ENCODE data around the gene ASTN2. TPM values are rescaled to one million over a fixed set of nuclear protein-coding genes. Genes with fewer than 3 reads are reported as not detected.

The ASTN2 gene
- total RNA-seq, 1 donor from 2014 or later, result 29.0 TPM

DNA sequence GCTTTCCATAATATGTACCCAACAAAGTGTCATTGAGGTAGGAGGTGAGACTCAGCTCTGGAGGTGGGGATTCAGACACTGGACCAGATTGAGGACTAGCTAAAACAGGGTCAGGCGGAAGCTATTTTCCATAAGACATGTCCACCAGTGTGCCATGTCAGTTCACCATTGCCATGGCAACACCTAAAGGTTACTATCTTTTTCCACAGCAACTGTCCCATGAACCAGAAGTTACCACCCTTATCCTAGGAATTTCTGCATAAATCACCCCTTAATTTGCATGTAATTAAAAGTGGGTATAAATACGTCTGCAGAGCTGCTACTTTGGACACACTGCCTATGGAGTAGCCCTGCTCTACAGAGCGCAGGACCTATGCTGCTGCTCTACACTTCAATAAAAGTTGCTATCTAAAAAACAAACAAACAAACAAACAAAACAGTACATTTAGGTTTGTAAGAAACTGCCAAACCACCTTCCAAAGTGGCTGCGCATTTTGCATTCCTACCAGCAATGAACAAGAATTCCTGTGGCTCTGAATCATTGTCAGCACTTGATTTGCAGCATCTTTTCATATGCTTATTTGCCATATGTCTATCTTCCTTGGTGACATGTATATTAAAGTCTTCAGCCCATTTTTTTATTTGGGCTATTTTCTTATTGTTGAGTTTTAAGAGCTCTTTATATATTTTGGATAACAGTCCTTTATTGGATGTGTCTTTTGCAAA, 745.7 kb downstream of the ASTN2 start:
- Mint-ChIP-seq H3K27me3 (no peaks in the 10 kb centered on the region), H3K4me3 (ENCODE audit: low read depth) (no peak overlapping the region), H3K27ac (no peak overlapping the region), H3K9me3 (ENCODE audit: low read depth) (peaks cover 17% of the 10 kb centered on the region), H3K36me3 (ENCODE audit: insufficient read depth) (peaks cover 9% of the 10 kb centered on the region), H3K4me1 (ENCODE audit: low read depth) (no peaks in the 10 kb centered on the region)
- TF ChIP-seq, protein P1, sequence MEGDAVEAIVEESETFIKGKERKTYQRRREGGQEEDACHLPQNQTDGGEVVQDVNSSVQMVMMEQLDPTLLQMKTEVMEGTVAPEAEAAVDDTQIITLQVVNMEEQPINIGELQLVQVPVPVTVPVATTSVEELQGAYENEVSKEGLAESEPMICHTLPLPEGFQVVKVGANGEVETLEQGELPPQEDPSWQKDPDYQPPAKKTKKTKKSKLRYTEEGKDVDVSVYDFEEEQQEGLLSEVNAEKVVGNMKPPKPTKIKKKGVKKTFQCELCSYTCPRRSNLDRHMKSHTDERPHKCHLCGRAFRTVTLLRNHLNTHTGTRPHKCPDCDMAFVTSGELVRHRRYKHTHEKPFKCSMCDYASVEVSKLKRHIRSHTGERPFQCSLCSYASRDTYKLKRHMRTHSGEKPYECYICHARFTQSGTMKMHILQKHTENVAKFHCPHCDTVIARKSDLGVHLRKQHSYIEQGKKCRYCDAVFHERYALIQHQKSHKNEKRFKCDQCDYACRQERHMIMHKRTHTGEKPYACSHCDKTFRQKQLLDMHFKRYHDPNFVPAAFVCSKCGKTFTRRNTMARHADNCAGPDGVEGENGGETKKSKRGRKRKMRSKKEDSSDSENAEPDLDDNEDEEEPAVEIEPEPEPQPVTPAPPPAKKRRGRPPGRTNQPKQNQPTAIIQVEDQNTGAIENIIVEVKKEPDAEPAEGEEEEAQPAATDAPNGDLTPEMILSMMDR (IDR thresholded peaks at IDR 0.05; ENCODE audit: unreplicated experiment), result no peak
- DNase-seq (ENCODE audit: low spot score, unreplicated experiment), result no peak

- Mint-ChIP-seq H3K4me3 (ENCODE audit: low read depth) (no peak overlapping the region), H3K4me1 (ENCODE audit: low read depth) (no peaks in the 10 kb centered on the region), H3K36me3 (ENCODE audit: insufficient read depth) (no peaks in the 10 kb centered on the region), H3K27me3 (no peaks in the 10 kb centered on the region), H3K9me3 (ENCODE audit: low read depth) (no peaks in the 10 kb centered on the region), H3K27ac (no peak overlapping the region)
- DNase-seq (ENCODE audit: low spot score, unreplicated experiment), result no peak
- TF ChIP-seq, protein P1 (IDR thresholded peaks at IDR 0.05; ENCODE audit: unreplicated experiment), result no peak
Measured at GRCh38 chr9:116663581-116663980, 751.3 kb downstream of the ASTN2 start.

DNA sequence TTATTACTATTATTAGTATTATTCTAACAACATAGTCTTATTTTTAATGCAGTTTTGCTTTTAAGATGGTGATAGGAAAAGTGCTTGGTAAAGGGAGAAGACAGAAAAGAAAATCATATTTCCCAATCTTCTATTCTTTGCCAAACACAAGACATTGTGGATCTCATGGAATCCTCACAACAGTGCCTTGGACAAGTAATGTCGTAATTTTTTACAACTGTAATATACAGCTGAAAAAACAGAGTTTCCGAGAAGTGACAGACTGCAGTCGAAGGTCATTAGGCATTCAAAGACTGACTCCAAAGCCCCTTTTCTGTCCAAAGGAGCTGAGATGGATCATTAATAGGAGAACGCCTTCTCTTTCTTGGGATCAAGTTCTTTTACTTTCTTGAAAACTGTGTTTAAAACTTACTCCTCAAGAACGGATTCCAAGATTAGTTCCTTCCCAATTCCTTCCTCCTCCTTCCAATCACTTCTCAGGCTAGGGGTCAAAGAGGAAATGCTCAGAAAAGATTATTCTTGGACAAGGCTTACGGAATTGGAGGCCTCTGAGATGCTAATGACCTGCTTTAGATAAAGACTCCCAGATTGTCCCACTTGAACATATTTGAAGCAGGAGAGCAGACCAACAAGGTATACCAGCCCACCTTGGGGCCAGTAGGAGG, 752.1 kb downstream of the ASTN2 start:
- TF ChIP-seq, protein P1 (IDR thresholded peaks at IDR 0.05; ENCODE audit: unreplicated experiment), result no peak
- H3K4me1 Mint-ChIP-seq (ENCODE audit: low read depth), result no peaks in the 10 kb centered on the region
- no peak overlapping the region for H3K27ac Mint-ChIP-seq
- H3K36me3 Mint-ChIP-seq (ENCODE audit: insufficient read depth), result no peaks in the 10 kb centered on the region
- no peak for DNase-seq (ENCODE audit: low spot score, unreplicated experiment)
- H3K9me3 Mint-ChIP-seq (ENCODE audit: low read depth), result no peaks in the 10 kb centered on the region
- no peak overlapping the region for H3K4me3 Mint-ChIP-seq (ENCODE audit: low read depth)
- no peaks in the 10 kb centered on the region for H3K27me3 Mint-ChIP-seq

DNA sequence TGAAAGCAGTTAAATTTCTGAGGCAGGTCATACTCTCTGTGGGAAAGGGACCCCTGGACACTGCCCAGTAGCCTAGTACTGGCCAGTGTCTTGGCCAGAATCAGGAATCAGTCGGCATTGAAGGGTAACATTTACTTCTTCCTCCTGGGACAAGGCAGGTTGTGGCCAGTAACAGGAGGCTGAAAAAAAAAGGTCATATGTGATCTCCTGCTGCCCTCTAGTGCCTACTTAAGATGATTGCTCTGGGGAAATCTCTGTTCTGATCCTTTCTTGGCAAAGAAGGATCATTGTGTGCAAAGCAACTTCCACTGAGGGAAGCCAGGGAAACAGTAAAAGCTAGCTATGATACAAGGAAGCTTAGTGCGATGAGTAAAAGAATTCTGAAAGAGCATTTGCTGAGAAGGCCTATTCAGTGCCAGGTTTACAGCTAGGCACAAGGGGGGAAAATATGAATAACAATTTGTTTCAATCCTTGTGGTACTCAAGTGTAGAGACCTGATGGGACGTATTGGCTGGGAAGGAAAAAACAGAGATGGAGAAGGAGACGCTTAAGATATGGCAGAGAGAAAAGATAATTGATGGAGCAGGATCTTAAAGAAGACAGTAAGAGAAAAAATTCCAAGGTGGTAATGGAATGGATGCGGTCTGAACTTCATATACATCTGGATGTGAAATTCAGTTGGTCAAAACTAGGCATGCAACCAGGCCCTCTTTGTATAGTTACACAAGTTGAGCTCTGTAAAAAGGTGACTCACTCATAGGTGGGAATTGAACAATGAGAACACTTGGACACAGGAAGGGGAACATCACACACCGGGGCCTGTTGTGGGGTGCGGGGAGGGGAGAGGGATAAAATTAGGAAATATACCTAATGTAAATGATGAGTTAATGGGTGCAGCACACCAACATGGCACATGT, 753.6 kb downstream of the ASTN2 start:
- TF ChIP-seq, protein P1 (IDR thresholded peaks at IDR 0.05; ENCODE audit: unreplicated experiment), result peak; percentile 83
- Mint-ChIP-seq H3K4me1 (ENCODE audit: low read depth) (no peaks in the 10 kb centered on the region), H3K4me3 (ENCODE audit: low read depth) (no peak overlapping the region), H3K9me3 (ENCODE audit: low read depth) (no peaks in the 10 kb centered on the region), H3K27me3 (no peaks in the 10 kb centered on the region), H3K27ac (no peak overlapping the region), H3K36me3 (ENCODE audit: insufficient read depth) (no peaks in the 10 kb centered on the region)
- DNase-seq (ENCODE audit: low spot score, unreplicated experiment), result no peak

DNA sequence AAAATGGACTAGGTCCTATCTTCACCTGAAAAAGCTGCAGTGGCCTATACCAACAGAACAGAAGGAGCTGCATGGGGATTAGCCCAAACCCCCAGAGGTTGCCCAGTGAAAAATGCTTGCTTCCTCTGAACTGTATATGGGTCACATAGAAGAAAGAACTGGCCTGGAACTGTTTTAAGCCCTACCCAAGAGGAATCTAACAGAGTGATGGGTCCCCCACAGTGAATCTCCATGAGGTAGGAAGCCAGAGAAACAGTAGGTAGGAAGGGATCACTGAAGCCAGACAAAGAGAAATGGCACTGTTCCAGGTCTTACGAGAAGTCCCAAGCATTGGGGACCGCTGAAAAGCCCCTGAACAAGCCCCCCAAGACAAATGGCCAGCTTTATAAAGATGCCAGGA, 756.6 kb downstream of the ASTN2 start:
- TF ChIP-seq, protein P1 (IDR thresholded peaks at IDR 0.05; ENCODE audit: unreplicated experiment), result no peak
- H3K4me1 Mint-ChIP-seq (ENCODE audit: low read depth), result no peaks in the 10 kb centered on the region
- no peaks in the 10 kb centered on the region for H3K36me3 Mint-ChIP-seq (ENCODE audit: insufficient read depth)
- no peaks in the 10 kb centered on the region for H3K9me3 Mint-ChIP-seq (ENCODE audit: low read depth)
- no peak overlapping the region for H3K27ac Mint-ChIP-seq
- no peak overlapping the region for H3K4me3 Mint-ChIP-seq (ENCODE audit: low read depth)
- no peaks in the 10 kb centered on the region for H3K27me3 Mint-ChIP-seq
- no peak for DNase-seq (ENCODE audit: low spot score, unreplicated experiment)

Measured in progenitor cell of endocrine pancreas (in vitro differentiated cells).